ENCODE data around the gene NPIPB8.
"Not testable (repeated sequence)": the region's sequence is repeated elsewhere in the genome, so short reads cannot be mapped to it uniquely, and the experiment has no call there.

NPIPB8 gene

GRCh38 chr16:28606291-28607115 is 31.4 kb upstream of the NPIPB8 start:
- H3K27ac ChIP-seq, result no peak overlapping the region
- no peak for TF ChIP-seq CTCF (conservative IDR thresholded peaks at IDR 0.05)
- no peak for TF ChIP-seq ZFX (IDR thresholded peaks at IDR 0.05)

- TF ChIP-seq CTCF (conservative IDR thresholded peaks at IDR 0.05) (no peak), ZFX (IDR thresholded peaks at IDR 0.05) (no peak)
- no peak overlapping the region for H3K27ac ChIP-seq
Observed at GRCh38 chr16:28607116-28607623, 30.7 kb upstream of the NPIPB8 start.

DNA sequence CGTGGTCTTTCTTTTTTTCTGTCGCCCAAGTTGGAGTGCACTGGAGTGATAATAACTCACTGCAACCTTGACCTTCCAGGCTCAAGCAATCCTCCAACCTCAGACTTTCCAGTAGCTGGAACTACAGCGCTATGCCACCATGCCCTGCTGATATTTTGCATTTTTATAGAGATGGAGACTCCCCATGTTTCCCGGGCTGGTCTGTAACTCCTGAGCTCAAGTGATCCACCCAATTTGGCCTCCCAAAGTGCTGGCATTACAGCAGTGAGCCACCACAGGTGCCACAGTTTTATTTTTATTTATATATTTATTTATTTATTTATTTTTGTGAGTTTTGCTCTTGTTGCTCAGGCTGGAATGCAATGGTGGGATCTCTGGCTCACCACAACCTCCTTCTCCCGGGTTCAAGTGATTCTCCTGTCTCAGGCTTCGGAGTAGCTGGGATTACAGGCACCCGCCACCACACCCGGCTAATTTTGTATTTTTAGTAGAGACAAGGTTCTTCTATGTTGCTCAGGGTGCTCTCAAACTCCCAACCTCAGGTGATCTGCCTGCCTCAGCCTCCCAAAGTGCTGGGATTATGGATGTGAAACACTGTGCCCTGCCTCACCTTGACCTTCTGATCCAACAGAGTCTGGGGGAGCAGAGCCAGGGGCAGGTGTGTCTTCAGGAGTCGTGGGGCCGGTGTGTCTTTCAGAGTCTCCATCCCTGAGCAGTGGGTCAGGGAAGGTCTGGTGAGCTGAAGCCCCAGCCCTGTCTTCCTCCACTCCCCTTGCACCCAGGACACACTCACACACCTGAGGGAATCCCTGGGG is 30.0 kb upstream of the NPIPB8 start:
- H3K27ac ChIP-seq, result not testable (repeated sequence)

- not testable (repeated sequence) for H3K27ac ChIP-seq
Observed at GRCh38 chr16:28608496-28608808, 29.4 kb upstream of the NPIPB8 start.

DNA sequence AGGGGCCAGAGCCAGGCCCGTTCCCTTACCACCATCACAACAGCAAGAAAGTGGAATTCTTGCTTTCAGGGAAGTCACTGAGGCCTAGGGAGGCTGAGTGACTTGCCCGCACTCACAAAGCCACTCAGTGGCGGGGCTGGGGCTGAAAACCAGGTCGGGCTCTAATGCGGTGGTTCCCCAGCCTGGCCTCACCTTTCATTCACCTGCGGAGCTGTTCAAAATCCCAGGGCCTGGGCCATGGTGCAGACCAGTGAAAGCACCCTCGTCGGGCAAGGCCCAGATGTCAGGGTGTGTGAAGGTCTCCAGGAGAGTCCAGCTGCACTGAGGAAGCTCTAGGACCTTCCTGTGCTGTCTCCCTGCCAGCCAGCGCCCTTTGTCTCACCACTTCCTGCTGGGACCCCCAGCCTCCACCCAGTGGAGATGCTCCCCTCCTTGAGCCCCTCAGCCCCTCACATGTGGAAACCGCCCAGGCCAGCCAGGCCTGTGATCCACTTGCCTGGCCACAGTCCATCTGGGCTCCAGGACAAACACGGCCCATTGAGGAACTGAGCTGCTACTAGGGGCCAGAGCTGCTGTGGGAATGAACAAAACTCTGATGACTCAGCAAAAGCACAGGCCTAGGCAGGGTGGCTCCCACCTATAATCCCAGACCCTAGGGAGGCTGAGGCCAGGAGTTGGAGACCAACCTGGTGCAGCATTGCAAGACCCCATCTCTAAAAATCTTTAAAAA is 28.8 kb upstream of the NPIPB8 start:
- peak overlapping the region; percentile 1; the same call in 1 of the 2 replicates for H3K27ac ChIP-seq

DNA sequence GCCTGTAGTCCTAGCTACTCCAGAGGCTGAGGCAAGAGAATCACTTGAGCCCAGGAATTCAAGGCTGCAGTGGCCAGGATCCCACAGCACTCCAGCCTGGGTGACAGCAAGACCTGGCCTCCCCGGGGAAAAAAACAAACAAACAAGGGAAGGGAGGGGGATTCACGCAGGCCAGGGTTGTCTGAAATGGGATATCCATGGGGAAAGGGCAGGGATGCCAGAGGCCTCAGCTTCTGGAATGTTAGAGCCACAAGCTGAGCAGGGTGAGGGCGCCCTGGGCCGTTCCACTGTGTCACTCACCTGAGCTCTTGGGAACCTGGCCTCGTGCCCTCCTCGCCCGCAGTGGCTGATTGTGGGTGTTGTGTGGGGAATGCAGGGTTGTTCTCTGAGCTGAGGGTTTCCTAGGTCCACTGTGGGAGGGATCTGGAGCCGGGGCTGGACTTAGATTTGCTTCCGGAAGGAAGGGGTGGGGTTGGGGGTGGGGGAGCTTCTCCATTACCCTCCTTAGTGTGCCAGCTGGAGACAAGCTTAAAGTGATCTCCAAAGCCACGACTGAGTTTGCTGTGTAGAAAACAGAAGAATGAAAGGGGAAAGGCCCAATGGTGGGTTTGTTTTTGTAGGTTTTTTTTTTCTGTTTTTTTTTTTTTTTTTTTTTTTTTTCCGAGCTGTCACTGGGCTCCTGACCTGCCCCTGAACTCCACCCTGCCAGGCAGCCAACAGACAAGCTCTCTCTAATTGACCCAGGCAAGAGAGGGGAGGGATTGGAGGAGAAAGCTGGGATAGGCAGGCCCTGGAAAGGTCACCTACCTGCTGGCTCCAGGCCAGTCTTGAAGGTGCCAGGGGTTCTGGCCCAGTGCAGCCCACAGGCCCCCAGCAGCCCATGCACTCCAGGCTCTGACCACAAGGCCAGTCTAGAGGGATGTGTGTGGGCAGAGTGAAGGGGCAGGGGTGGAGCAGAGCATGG is 28.0 kb upstream of the NPIPB8 start, which contains the start of gene SULT1A1:
SULT1A1 (minus strand) TSS at position 414 of the 964 bp plus-strand sequence. CDS start 1,189 bp downstream, outside the sequence.
- H3K27ac ChIP-seq, result peak within 1 kb of the TSS; percentile 1; the same call in 1 of the 2 replicates
- TF ChIP-seq ZFX (IDR thresholded peaks at IDR 0.05), result no peak
- no peak for TF ChIP-seq CTCF (conservative IDR thresholded peaks at IDR 0.05)

GRCh38 chr16:28610595-28611191 is 27.2 kb upstream of the NPIPB8 start:
- TF ChIP-seq CTCF (conservative IDR thresholded peaks at IDR 0.05) (no peak), ZFX (IDR thresholded peaks at IDR 0.05) (no peak)
- no peak overlapping the region for H3K27ac ChIP-seq

DNA sequence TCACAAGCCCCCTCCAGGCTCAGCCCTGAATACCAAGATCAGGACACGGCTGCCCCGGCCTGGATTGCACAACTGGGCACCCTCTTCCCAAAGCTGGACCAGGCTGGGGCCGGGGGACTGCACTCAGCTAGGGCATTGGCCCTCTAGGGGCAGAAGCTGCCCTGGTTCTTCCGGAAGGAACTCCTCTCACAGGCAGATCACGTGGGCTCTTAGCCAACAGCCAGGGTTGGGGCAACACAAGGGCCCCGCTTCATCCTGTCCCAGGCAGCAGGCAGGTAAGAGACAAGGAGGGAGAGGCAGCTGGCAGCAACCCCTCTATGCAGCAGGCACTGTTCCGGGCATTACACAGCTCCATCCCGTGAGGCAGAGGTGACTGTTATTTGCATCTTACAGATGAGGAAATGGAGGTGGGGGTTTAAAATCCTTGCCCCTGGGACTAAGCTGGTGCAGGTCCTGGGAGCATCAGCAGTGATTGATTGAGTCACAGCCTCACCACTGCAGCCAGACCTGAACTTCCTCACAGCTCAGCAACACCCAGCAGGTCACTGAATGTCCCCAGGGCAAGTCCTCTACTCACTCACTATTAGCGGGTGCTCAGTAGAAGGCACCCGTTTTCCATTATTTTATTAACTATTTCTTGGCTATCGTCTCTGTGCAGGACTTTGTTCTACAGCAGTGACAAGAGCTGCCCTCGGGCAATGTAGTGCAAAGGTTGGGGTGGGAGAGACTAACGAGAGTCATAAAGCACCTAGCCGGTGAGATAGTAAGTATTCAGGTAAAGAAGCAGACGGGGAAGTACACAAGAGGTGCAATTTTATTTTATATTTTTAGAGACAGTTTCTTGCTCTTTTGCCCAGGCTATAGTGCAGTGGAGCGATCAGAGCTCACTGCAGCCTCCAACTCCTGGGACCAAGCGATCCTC is 25.2 kb upstream of the NPIPB8 start:
- H3K27ac ChIP-seq, result not testable (repeated sequence)

GRCh38 chr16:28613912-28614311 is 24.0 kb upstream of the NPIPB8 start:
- not testable (repeated sequence) for H3K27ac ChIP-seq

GRCh38 chr16:28614561-28614960 is 23.3 kb upstream of the NPIPB8 start:
- H3K27ac ChIP-seq, result not testable (repeated sequence)

Measured in C4-2B (cell line).